ENCODE results near the gene MYH6. TPM values are rescaled to one million over a fixed set of nuclear protein-coding genes. Genes with fewer than 3 reads are reported as not detected.

The MYH6 gene
- total RNA-seq, 1 donor from 2014 or later, result not detected

DNA sequence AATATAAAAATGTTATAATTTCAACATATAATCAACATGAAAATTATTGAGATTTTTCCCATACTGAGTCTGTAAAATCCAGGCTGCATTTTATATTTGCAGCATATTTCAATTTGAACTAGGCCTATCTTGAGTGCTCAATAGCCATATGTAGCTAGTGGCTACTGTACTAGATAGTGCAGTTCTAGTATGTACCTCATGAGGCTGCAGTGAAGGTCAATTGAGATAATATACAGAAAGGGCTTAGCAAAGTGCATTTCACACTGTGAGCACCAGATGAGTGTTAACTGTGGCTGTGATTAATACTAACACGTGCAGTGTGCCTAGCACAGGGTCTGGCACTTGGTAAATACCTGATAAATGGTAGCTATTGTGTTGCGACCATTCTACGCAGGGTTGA is 50.0 kb downstream of the MYH6 start:
- TF ChIP-seq POLR2AphosphoS5 (IDR thresholded peaks at IDR 0.05; ENCODE audit: insufficient read depth in 1 of 2, low read depth in 1 of 2), result no peak
- TF ChIP-seq, protein P1, sequence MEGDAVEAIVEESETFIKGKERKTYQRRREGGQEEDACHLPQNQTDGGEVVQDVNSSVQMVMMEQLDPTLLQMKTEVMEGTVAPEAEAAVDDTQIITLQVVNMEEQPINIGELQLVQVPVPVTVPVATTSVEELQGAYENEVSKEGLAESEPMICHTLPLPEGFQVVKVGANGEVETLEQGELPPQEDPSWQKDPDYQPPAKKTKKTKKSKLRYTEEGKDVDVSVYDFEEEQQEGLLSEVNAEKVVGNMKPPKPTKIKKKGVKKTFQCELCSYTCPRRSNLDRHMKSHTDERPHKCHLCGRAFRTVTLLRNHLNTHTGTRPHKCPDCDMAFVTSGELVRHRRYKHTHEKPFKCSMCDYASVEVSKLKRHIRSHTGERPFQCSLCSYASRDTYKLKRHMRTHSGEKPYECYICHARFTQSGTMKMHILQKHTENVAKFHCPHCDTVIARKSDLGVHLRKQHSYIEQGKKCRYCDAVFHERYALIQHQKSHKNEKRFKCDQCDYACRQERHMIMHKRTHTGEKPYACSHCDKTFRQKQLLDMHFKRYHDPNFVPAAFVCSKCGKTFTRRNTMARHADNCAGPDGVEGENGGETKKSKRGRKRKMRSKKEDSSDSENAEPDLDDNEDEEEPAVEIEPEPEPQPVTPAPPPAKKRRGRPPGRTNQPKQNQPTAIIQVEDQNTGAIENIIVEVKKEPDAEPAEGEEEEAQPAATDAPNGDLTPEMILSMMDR (IDR thresholded peaks at IDR 0.05), result no peak
- TF ChIP-seq POLR2A (IDR thresholded peaks at IDR 0.05), result no peak
- no peak overlapping the region for H3K27ac ChIP-seq
- H3K4me1 ChIP-seq, result peaks cover 33% of the 10 kb centered on the region
- no peak overlapping the region for H3K4me3 ChIP-seq
- H3K36me3 ChIP-seq, result peaks cover 0 to 24% of the 10 kb centered on the region in 2 donors
- H3K9me3 ChIP-seq, result no peaks in the 10 kb centered on the region
- no peaks in the 10 kb centered on the region for H3K27me3 ChIP-seq
- intact Hi-C loops (cut with DNase I), result no loop called here
- DNase-seq (ENCODE audit: extremely low spot score in 2 of 2), result no peak

DNA sequence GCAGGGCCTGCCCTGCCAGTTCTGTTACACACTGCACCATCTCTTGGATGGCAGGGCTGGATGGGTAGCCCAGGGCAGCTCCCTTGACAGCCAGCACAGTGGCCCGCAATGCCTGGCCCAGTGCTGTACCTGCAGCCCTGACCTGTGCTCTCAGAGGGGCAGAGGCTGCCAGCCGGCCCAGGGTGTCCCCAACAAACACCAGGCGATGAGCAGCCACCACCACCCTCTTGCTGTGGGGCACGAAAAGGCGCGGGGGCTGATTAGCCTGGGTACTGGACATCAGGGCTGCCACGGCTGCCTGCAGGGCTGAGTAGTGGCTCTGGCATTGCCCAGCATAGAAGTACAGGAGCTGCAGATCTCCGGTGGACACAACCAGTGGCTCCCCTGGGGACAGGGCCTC is 50.8 kb downstream of the MYH6 start:
- no peak overlapping the region for H3K27ac ChIP-seq

DNA sequence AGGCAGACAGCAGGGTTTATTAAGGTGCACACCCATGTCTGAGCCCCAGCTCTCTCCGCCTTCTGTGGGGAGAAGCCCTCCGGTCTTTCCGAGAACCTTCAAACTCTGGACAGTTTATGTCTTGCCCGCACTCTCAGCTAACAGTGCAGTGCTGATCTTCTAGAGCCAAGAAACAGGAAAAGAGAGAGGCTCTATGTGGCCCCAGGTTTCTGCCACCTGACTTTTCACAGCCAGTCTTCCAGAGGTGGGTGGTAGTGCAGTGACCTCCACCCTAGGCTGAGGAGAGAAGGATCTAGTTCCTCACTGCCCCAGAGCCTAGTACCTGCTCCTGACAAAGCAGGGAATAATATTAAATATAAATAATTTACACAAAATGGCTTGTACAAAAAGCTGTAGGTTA is 51.4 kb downstream of the MYH6 start:
- peak in 1 of 2 donors; percentile 67 for DNase-seq (ENCODE audit: extremely low spot score in 2 of 2)
- Histone ChIP-seq H3K36me3 (peaks cover 0 to 24% of the 10 kb centered on the region in 2 donors), H3K27me3 (no peaks in the 10 kb centered on the region), H3K27ac (no peak overlapping the region), H3K4me3 (no peak overlapping the region), H3K4me1 (peaks cover 33% of the 10 kb centered on the region), H3K9me3 (no peaks in the 10 kb centered on the region)
- intact Hi-C loops (cut with DNase I), result no loop called here
- TF ChIP-seq, protein P1 (IDR thresholded peaks at IDR 0.05), result no peak
- TF ChIP-seq POLR2AphosphoS5 (IDR thresholded peaks at IDR 0.05; ENCODE audit: insufficient read depth in 1 of 2, low read depth in 1 of 2) (no peak), POLR2A (IDR thresholded peaks at IDR 0.05) (no peak)

More for the DNA sequence above, 50.8 kb downstream of the MYH6 start:
- no peak overlapping the region for H3K4me3 ChIP-seq
- peak in 1 of 2 donors; percentile 86 for DNase-seq (ENCODE audit: extremely low spot score in 2 of 2)
- intact Hi-C loops (cut with DNase I), result no loop called here
- H3K9me3 ChIP-seq, result no peaks in the 10 kb centered on the region
- H3K36me3 ChIP-seq, result peaks cover 0 to 24% of the 10 kb centered on the region in 2 donors
- no peaks in the 10 kb centered on the region for H3K27me3 ChIP-seq
- TF ChIP-seq, protein P1 (IDR thresholded peaks at IDR 0.05), result no peak
- TF ChIP-seq POLR2AphosphoS5 (IDR thresholded peaks at IDR 0.05; ENCODE audit: insufficient read depth in 1 of 2, low read depth in 1 of 2) (no peak), POLR2A (IDR thresholded peaks at IDR 0.05) (no peak)
- H3K4me1 ChIP-seq, result peaks cover 33% of the 10 kb centered on the region

DNA sequence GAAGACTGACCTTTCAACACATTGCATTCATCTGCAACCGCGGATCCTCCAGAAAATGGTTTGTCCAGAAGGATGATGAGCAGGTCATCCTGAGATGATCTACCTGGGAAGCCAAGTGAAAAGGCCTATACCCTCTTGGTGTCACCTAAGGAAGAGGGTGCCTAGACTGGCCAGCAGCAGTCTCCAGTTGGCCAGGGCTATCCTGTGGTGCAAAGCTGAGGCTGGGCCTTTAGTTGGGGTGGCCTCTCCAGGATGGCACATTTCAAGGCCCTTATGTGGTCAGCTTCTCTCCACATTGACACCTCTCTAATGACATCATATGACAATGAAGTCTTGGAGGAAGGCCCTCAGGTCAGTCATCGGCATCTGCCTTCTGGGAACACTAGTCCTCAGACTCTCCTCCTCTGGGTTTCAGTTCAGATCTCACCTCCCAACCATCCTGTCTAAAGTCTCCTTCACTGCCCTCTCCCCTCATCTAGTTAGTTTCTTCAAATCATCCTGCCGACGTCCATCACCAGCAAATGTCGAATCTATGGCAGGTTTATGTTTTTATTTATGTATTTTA is 52.1 kb downstream of the MYH6 start:
- DNase-seq (ENCODE audit: extremely low spot score in 2 of 2), result peak in 1 of 2 donors; percentile 71
- Histone ChIP-seq H3K27me3 (no peaks in the 10 kb centered on the region), H3K9me3 (no peaks in the 10 kb centered on the region), H3K36me3 (peaks cover 0 to 24% of the 10 kb centered on the region in 2 donors), H3K27ac (no peak overlapping the region), H3K4me3 (no peak overlapping the region), H3K4me1 (peaks cover 29% of the 10 kb centered on the region)
- intact Hi-C loops (cut with DNase I), result no loop called here
- TF ChIP-seq POLR2A (IDR thresholded peaks at IDR 0.05) (no peak), POLR2AphosphoS5 (IDR thresholded peaks at IDR 0.05; ENCODE audit: insufficient read depth in 1 of 2, low read depth in 1 of 2) (no peak)
- TF ChIP-seq, protein P1 (IDR thresholded peaks at IDR 0.05), result no peak

DNA sequence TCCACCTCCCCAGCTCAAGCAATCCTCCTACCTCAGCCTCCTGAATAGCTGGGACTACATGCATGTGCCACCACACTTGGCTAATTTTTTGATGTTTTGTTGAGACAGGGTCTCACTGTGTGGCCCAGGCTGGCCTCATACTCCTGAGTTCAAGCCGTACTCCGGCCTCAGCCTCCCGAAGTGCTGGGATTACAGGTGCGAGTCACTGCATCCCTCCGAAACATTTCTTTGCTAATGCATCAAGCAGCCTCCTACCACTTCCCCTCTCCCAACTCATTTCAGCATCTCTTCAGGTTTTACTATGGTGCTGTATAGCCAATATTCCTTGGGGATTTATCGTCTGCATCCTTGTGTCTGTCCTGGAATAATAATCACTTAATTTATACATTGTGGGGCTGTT is 53.1 kb downstream of the MYH6 start:
- H3K4me3 ChIP-seq, result no peak overlapping the region
- peak in 1 of 2 donors; percentile 78 for DNase-seq (ENCODE audit: extremely low spot score in 2 of 2)
- intact Hi-C loops (cut with DNase I), result no loop called here
- H3K36me3 ChIP-seq, result peaks cover 0 to 17% of the 10 kb centered on the region in 2 donors
- H3K27me3 ChIP-seq, result no peaks in the 10 kb centered on the region
- TF ChIP-seq, protein P1 (IDR thresholded peaks at IDR 0.05), result no peak
- no peak for TF ChIP-seq POLR2AphosphoS5 (IDR thresholded peaks at IDR 0.05; ENCODE audit: insufficient read depth in 1 of 2, low read depth in 1 of 2)
- TF ChIP-seq POLR2A (IDR thresholded peaks at IDR 0.05), result no peak
- H3K27ac ChIP-seq, result no peak overlapping the region
- H3K9me3 ChIP-seq, result no peaks in the 10 kb centered on the region
- H3K4me1 ChIP-seq, result peaks cover 20% of the 10 kb centered on the region
